GM18951 (cell line): ENCODE data around the gene C9orf152.
"Not testable (repeated sequence)": the region's sequence is repeated elsewhere in the genome, so short reads cannot be mapped to it uniquely, and the experiment has no call there.

Experiments used
- POLR2A ChIP-seq: IDR thresholded peaks from 4 replicates; pipeline ENCODE4 v1.6.1; 2011; ENCODE audit warnings: mild to moderate bottlenecking; ENCODE audit not compliant: insufficient read length, insufficient read depth; ENCODE audit errors: extremely low read depth
- in situ Hi-C: fragments of 300-500 bp; cut with MboI; formaldehyde crosslinking; loops from one replicate; pipeline ENCODE4 v1.12.0; 2022; ENCODE audit warnings: low sequenced_read_pairs, mixed read lengths, inconsistent platforms; ENCODE audit not compliant: unreplicated experiment

The C9orf152 gene

DNA sequence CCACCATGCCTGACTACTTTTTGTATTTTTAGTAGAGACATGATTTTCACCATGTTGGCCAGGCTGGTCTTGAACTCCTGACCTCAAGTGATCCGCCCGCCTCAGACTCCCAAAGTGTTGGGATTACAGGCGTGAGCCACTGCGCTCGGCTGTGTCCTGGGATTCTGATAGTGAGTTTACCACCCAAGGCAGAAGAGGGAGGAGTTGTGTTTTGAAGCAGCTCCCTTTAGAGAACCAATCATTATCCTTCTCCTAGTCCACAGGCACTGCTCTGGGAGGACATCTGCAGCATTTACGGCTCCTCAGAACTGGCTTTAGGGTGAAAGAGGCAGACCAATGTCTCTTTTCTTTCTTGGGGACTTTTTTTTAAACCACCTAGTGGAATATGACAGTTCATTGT is 5.7 kb downstream of the C9orf152 start:
- TF ChIP-seq POLR2A, result no peak
- in situ Hi-C loops, result no loop called here

DNA sequence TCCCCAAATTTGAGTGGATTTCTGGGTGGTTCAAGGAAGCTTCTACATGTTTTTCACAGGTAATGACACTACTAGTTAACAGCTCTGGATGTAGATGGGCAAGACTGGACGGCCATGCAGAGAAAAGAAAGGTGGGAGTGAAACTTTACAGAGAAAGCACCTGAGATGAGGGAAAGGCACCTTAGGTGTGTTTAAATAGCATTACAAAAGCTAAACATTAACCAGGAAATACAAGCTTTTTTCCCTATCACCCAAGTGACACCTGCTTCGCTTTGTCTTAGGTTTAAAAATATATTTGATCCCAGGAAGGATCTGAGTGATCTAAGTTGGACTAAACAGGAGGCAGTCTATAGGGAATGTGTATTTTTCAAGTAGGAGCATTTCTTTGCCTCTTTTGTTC is 8.3 kb downstream of the C9orf152 start:
- no peak for TF ChIP-seq POLR2A
- in situ Hi-C loops, result no loop called here

DNA sequence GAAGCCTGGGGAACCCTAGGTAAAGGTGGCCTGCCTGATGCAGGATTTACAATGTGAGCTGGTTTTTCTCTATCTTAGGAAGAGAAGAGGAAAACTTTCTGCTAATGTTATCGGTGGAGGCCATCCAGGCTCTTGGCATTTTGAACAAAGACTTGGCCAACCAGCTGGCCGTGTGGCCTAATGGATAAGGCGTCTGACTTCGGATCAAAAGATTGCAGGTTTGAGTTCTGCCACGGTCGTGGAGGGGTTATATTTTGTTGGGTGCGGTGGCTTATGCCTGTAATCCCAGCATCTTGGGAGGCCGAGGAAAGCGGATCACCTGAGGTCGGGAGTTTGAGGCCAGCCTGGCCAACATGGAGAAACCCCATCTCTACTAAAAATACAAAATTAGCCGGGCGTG is 9.6 kb downstream of the C9orf152 start:
- in situ Hi-C loops, result no loop called here

DNA sequence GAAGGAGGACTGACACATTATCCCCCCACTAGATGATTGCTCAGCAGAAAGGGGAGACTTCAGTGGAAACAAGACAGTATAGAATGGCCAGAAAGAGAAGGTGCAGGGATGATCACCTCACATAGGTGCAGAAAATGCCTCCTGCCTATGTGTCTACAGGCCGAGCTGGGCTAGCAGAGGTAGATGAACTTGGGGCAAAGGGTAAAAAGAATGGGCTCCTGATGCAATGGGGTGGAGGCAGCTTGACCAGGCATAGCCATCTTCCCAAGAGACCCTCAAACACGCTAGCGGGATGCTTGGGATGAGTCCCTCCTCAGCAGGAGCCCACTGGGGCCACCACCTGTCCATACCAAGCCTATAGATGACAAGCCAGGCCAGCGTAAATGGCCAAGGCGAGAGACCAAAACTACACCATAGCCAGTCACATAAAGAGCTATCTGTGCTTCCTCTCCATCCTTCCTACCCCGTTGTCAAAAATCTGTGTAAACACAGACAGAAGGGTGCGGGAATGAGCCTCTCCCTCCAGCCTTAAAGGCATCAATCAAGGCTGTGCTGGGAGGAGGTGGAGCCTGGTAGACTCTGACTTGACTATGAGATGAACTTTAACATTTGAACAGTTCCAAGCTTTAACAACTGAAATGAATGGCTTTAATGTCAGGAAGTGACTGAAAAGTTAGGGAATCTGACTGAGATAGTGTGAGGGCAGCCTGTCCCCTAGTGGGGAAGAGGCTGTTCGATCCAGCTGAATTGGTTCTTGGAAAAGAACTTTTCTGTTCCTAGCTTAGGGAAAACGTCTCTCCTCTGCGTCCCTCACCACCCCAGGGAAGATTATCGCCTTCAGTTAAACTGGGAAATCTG is 10.4 kb downstream of the C9orf152 start:
- in situ Hi-C loops, result no loop called here
- TF ChIP-seq POLR2A, result no peak

More for the DNA sequence above, 9.6 kb downstream of the C9orf152 start:
- TF ChIP-seq POLR2A, result no peak

DNA sequence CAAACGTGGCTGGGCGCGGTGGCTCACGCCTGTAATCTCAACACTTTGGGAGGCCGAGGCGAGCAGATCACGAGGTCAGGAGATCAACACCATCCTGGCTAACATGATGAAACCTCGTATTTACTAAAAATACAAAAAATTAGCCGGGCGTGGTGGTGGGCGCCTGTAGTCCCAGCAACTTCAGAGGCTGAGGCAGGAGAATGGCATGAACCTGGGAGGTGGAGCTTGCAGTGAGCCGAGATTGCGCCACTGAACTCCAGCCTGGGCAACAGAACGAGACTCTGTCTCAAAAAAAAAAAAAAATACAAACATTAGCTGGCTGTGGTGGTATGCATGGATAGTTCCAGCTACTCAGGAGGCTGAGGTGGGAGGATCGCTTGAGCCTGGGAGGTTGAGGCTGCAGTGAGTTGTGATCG is 11.9 kb downstream of the C9orf152 start:
- in situ Hi-C loops, result not testable (repeated sequence)

DNA sequence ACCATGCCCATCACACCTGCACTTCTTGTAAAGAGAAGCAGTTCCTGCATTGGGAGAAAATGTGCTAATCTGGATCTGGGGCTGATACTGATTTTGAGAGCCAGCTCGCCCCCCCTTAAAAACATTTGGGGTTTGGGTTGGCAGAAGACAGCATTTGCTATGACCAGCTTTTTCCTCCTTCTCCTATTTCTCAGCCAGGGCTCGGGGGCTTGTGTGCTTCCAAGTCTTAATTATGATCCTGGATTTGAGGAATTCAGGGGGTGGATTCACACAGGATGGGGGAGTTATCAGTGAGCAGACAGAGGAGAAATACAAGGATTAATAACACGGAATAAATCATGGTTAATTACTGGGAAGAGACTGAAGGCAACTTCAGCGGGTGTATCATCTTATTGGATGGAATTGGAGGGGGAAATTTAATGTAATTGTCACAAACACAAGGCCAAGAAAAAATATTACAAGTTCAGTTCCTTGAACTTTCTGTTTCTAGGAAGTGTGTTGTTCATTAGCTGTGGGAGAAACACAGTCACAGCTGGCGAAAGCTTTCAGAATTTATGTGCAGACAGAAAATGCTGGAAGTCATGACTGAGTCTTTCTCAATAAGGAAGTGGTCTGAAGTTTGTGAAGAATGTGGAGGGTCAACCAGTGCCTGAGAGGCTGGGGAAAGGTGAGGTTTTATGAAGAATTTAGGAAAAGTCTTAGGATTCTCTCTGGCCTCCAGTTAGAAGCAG is 15.3 kb downstream of the C9orf152 start:
- in situ Hi-C loops, result no loop called here
- no peak for TF ChIP-seq POLR2A

DNA sequence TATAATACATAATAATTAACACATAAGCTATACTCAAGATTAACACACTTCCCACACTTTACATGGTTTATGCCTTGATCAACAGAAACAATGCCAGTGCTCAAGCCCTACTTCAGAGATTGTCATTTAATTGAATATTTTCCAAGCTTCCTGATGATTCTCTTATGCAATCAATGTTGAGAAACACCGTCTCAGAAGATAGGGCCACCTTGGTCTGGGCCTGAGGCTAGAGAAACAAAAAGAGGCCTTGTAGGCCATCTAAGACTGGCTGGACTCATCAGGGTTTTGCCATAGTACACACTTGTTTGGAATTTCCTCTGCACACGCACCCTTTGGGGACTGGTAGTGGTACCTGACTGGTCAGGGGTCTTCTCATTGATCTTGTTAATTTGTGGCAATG is 16.3 kb downstream of the C9orf152 start:
- in situ Hi-C loops, result no loop called here
- no peak for TF ChIP-seq POLR2A

DNA sequence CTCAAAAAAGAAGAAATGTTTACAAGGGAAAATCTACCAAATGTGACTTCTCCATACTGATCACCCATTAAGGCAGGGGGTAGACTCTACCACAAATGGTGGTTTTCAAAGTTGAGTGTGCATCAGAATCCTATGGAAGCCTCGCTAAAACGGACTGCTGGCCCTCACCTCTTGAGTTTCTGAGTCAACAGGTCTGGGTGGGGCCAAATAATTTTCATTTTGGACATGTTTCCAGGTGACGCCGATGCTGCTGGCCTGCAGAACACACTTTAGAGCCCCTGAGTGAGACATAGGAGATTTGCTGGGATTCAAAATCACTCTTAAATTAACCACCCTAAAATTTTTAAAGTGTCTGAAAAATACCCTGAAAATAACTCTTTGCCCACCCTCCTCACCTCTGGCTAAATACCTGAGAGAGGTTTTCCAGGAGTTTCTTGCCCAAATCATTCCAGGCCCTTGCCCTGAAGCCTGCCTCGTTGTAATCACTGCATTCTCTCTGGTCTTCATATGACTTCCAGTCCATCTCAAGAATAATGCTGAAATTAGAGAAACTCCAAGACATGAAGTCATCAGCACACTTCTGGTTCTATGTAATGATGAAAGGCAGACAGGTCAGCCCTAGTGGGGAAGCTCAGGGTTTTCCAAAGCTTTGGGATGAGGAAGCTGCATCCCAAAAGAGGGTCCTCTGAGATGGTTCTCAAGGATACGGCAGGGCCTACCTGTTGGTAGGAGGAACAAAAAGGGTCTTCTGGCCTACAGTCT is 18.2 kb downstream of the C9orf152 start:
- no peak for TF ChIP-seq POLR2A
- in situ Hi-C loops, result loop anchor here (10.0 kb wide), 1 partner anchor 435 kb away; no protein-coding TSS in a partner anchor

DNA sequence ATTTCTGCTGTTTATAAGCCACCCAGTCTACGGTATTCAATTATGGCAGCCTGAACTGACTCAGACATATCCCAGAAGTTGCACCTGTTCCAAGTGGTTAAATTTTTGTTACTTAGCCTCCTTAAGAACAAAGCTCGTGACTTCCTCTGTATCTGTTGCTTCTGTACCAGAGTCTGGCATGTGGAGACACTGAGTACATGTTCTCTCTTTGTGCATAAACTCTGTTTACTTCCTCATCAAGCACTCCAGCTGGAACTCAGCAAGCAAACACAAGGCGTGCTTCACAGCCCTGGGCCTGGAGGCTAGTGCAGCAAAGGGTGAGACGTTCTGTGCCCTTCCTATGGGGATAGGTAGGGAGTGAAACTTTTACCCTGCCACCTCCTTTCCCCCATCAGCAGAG is 19.0 kb downstream of the C9orf152 start:
- in situ Hi-C loops, result loop anchor here (10.0 kb wide), 1 partner anchor 436 kb away; no protein-coding TSS in a partner anchor
- no peak for TF ChIP-seq POLR2A

DNA sequence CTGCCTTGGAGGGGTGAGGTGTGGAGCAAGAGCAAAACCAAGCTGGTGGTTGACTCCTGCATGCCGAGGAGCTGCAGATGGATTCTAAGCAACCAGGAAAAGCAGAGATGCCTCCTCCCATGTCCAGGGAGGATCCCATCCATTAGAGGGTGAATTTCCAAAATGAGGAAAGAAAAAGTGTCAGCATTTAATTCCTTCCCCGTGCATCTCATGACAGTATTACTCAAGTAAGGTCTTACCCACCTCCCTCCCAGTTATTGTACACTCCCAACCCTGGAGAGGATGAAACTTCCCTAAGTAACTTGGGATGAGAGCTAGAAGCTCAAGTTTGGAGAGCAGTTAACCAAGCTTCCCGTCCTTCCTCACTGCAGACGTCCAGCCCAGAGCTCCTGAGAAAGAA is 19.9 kb downstream of the C9orf152 start:
- no peak for TF ChIP-seq POLR2A
- in situ Hi-C loops, result loop anchor here (10.0 kb wide), 1 partner anchor 437 kb away; no protein-coding TSS in a partner anchor

DNA sequence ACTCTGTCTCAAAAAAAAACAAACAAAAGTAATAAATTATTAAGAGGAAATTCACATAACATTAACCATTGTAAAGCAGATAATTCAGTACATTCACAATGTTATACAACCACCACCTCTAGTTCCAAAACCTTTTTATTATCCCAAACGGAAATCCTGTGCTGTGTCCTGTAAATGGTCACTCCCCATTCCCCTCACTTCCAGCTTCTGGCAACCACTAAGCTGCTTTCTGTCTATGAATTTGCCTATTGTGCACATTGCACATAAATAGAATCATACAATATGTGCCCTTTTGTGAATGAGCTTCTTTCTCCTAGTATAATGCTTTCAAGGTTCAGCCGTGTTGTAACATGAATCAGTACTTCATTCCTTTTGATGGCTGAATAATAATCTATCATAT is 20.8 kb downstream of the C9orf152 start:
- in situ Hi-C loops, result loop anchor here (10.0 kb wide), 1 partner anchor 438 kb away; no protein-coding TSS in a partner anchor
- no peak for TF ChIP-seq POLR2A

DNA sequence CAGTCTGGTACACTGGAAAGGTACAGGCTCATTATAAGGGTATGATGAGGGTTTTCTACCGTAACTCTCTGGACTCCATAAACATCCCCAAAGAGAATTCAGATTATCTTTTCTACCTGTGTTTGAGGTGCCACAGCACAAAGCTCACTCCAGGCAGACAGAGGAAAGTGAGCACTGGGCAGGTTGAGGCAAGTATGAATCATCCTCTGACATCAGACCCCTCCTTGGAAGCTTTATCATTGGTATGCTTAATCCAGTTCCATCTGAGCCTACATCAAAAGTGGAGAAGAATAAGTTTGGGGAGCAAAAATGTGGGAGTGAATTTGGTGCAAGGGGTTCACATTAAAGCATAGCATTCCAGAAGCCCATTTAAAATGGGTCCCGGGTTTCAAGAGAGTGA is 21.7 kb downstream of the C9orf152 start:
- in situ Hi-C loops, result loop anchor here (10.0 kb wide), 1 partner anchor 439 kb away; no protein-coding TSS in a partner anchor
- TF ChIP-seq POLR2A, result no peak

DNA sequence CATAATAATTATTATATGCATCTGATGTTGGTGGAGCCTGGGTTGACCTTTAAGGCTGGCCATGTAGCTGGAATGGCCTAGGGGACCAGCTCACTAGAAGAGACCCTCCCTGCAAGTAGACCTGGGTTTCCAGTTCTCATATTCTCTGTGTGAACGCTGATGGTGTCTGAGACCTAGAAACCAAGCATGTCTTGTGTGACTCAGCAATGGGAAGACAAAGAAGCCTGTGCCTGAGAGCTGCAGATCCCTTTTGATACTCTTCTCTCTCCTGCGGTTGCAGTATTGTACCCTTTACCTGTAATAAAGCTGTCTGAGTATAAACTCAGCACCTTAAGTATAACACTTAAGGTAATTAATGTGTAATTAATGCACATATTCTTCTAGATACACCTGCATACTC is 22.2 kb downstream of the C9orf152 start:
- TF ChIP-seq POLR2A, result no peak
- in situ Hi-C loops, result loop anchor here (10.0 kb wide), 1 partner anchor 439 kb away; no protein-coding TSS in a partner anchor
